Activated CD8-positive, alpha-beta memory T cell treated with anti-CD3 and anti-CD28 coated beads, Interleukin-2, amount 50 U/mL, for 24 hours (primary cell): ENCODE data around the gene HOMER2.
"Not testable (repeated sequence)": the region's sequence is repeated elsewhere in the genome, so short reads cannot be mapped to it uniquely, and the experiment has no call there.

Experiments
- DNase-seq: peaks from one replicate; pipeline ENCODE4 v3.0.0-alpha.2; 2020; ENCODE audit errors: extremely low read depth

Gene HOMER2

DNA sequence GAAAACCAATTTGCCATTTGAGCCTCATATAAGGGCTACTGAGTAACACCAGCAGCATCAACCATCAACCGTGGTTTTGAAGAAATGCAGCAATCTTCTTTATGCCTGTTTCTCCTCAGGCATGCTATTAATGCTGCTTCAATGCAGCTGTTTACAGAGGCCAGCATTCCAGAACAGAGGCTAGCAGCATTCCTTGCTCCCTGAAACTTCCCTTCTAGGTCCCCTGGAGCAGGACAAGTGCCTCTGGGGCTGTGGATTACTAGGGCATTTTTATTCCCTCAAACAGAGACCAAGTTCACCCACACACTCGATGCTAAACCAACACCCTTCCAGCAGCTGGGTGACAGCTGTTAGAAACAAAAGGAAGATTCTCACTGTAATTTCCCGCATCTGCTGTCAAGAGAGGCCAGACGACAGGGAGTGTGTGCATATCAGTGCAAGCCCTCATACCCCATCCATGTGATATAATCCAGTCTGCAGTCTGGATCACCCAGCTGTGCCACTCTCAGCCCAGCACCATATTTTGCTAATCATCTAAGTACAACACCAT, 57.5 kb downstream of the HOMER2 start:
- no peak for DNase-seq

GRCh38 chr15:82893473-82893872, 59.0 kb downstream of the HOMER2 start:
- not testable (repeated sequence) for DNase-seq

DNA sequence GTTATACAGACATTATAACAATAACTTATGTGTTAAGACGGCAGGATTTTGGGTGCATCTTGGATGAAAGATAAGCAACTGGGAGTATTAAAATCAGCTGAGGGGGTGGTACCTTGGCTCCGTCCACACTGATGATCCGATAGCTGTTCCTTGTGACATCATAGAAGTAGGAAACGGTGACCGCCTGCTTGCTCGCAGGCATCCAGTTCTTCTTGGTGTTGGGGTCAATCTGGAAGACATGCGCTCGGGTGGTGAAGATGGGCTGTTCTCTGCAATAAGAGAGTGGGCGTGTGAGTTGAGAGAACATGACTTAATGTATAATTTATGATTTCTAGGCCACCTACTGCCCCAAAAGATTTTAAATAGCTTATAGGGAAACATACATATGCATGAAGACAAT, 59.9 kb downstream of the HOMER2 start:
- DNase-seq: no peak

DNA sequence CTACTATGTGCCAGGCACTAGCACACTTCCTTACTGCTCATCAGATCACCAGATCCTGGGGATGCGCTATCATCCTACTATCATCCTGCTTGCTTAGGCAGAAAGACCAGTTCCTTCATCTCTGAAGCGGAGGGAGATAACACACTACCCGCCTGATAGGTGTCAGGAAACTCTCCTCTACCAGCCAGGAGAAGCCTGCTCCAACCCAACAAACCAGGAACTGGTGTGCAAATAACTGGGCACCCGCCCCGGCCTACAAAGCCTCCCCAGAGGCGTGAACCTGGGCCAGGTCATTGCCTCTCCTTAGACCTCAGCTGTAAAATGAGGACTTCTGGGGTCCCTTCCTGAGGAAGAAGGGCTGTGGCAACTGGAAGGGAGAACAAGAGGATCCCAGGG, 61.5 kb downstream of the HOMER2 start:
- DNase-seq: no peak

GRCh38 chr15:82890338-82890994, 62.1 kb downstream of the HOMER2 start:
- DNase-seq: no peak

DNA sequence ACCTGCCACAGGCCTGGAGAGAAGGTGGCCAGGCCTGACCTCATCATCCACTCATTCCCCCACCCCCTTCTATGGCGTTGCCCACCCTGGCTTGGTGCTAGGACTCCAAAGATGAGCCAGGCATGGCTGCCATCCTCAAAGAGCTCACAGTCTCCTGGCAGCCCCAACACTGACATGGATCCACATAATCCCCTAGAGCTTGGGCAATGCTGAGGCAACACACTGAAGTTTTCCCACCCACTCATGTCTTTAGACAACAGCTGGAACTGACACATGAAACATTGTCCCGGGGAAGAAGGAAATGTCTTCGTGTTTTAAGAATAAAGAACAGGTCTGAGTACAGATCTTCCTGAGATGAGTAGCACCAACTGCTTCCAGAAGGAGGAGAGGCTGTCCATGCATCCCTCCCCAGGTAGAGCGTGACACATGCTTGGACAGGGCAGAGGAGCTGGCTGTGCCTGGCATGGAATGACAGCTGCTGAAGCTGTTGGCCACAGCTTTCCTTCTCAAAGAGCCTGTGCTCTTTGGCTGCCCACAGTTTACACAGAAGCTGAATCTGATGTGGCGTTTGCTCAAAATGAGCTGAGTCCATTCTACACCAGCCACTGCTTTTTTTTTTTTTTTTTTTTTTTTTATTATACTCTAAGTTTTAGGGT, 70.1 kb downstream of the HOMER2 start:
- no peak for DNase-seq

DNA sequence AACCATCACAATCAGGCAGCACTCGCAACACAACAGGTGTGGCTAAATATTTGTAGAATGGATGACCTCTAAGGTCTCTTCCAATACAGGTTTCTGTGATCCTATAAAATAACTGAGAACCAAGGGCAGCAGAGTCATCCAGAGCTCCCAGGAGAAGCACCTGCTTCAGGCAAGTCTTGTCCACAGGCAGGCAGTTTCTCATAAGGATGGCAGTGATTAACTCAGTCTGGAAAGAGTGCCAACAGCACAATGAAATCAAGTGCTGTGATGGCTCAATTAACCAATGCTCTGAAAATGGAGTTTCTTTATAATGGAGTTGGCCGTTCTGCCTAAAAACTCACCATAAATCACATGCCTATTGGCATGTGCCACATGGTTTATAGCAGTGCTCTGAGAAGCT, 70.8 kb downstream of the HOMER2 start:
- DNase-seq: no peak

DNA sequence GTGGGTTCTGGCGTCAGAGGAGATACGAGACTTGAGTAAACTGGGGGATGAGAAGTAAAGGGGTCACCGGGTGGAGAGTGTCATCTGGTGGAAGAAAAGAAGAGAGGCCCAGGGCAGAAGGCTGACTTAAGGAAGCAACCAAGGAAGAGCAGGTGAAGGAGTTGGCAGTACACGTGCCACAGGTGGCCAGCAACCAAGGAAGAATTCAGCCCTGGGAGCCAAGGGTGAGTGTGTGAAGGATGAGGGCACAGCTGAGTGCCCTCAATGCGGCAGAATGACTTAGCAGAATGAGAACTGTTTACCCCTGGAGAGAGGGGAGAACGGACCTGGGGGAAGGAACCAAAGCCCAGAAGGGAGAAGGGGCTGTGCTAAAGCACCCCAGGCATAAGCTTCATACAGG, 71.8 kb downstream of the HOMER2 start:
- DNase-seq: no peak

GRCh38 chr15:82878325-82878724, 74.2 kb downstream of the HOMER2 start:
- no peak for DNase-seq

GRCh38 chr15:82877825-82878224, 74.7 kb downstream of the HOMER2 start:
- no peak for DNase-seq

DNA sequence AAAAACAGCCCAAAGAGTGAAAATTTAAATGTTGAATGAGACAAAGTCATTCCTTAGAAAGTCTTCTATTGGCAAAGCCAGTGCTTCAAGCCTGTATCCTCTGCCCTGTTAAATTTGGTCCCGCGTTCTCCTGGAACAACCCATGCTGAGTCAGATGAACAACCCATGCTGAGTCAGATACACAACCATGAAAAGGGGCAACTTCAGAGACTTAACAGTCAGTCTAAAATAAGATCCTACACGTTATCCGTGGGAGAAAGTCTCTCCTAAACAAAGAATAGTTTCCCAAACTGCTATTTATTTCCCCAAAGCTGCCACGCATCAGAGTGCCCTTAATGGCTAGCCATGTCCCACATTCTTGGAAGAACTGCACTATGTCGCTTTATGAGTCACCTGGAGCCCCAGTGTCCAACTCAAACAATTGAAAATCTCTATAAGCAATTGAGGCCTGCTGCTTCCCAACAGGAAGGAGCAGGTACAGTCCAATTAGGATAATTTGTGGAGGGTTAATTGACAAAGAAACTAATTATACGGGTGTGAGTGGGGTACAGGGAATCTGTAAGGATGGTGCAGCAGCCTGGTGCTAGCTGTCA, 77.0 kb downstream of the HOMER2 start:
- DNase-seq: no peak

- DNase-seq: no peak
Observed at GRCh38 chr15:82874961-82875360, 77.6 kb downstream of the HOMER2 start.

DNA sequence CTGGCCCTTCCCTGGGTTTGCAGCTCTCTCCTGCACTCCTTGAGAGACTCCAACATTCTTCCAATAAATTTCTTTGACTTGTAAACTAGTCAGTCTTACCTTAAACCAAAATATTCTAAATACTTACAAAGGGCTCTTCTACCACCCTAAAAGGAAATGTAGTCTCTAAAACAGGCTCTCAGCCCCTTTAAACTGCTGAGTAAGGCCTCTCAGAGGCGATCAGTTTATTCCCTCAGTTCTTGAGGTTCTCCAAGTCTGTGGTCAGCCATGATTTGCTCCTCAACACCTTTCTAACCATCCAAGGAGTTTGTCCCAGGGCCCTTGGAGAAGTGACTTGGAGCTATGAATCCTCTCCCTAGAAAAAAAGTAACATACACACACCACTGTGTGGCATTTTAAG, 78.3 kb downstream of the HOMER2 start:
- DNase-seq: no peak

GRCh38 chr15:82873000-82873680, 79.4 kb downstream of the HOMER2 start:
- no peak for DNase-seq

GRCh38 chr15:82871832-82872484, 80.6 kb downstream of the HOMER2 start:
- DNase-seq: no peak

GRCh38 chr15:82871358-82871757, 81.2 kb downstream of the HOMER2 start:
- no peak for DNase-seq

- no peak for DNase-seq
Observed at GRCh38 chr15:82870727-82871320, 81.7 kb downstream of the HOMER2 start.

DNA sequence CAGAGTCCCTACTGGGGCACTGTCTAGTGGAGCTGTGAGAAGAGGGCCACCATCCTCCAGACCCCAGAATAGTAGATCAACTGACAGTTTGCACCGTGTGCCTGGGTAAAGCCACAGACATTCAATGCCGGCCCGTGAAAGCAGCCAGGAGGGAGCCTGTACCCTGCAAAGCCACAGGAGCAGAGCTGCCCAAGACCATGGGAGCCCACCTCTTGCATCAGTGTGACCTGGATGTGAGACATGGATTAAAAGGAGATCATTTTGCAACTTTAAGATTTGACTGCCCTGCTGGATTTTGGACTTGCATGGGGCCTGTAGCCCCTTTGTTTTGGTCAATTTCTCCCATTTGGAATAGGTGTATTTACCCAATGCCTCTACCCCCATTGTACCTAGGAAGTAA, 86.5 kb downstream of the HOMER2 start:
- not testable (repeated sequence) for DNase-seq

DNA sequence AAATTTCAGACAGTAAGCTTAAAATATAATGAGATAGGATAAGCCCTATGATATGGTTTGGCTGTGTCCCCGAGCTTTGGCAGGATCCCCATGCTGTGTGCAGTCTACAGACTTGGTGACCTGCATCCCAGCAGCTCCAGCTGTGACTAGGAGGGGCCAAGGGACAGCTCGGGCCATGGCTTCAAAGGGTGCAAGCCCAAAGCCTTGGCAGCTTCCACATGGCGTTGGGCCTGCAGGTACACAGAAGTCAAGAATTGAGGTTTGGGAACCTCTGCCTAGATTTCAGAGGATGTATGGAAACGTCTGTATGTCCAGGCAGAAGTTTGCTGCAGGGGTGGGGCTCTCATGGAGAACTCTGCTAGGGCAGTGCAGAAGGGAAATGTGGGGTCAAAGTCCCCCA, 86.9 kb downstream of the HOMER2 start:
- DNase-seq: not testable (repeated sequence)

- no peak for DNase-seq
Observed at GRCh38 chr15:82864967-82865366, 87.6 kb downstream of the HOMER2 start.

- no peak for DNase-seq
Observed at GRCh38 chr15:82862886-82863285, 89.6 kb downstream of the HOMER2 start.

- no peak for DNase-seq
Observed at GRCh38 chr15:82858932-82859331, 93.6 kb downstream of the HOMER2 start.
